Posterior cingulate gyrus (tissue), 11 donors: ENCODE data around the gene COX6A2.

Experiments
- DNase-seq, 10 donors: peaks; one replicate each; pipeline versions ENCODE4 v3.0.0 to v3.0.0-alpha.2; 2020 to 2021; ENCODE audit warnings: mixed read lengths in 3 of 10
- intact Hi-C: fragments of 100-400 bp; cut with DNase I; formaldehyde crosslinking; loops from one replicate; pipeline ENCODE4 v1.15.1; 2023

The COX6A2 gene

DNA sequence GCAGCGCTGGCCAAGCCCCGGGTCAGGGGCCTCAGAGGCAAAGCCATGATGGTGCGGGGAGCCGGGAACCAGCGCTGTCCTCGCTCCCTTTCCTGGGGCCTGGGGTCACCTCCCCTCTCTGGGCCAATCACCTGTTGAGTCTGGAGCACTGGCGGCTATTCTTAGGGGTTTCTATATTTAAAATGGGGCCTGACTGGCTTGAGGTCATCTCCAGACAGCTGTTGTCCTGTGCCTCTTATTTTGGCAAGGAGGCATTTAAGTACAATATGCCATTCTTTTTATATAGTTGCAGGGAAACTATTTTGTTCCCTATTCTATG is at the start of gene COX6A2:
COX6A2 (minus strand) TSS at position 82 of the 319 bp plus-strand sequence; CDS start at position 47, 35 bp downstream.
- intact Hi-C loops, result no loop called here
- DNase-seq, result no peak

DNA sequence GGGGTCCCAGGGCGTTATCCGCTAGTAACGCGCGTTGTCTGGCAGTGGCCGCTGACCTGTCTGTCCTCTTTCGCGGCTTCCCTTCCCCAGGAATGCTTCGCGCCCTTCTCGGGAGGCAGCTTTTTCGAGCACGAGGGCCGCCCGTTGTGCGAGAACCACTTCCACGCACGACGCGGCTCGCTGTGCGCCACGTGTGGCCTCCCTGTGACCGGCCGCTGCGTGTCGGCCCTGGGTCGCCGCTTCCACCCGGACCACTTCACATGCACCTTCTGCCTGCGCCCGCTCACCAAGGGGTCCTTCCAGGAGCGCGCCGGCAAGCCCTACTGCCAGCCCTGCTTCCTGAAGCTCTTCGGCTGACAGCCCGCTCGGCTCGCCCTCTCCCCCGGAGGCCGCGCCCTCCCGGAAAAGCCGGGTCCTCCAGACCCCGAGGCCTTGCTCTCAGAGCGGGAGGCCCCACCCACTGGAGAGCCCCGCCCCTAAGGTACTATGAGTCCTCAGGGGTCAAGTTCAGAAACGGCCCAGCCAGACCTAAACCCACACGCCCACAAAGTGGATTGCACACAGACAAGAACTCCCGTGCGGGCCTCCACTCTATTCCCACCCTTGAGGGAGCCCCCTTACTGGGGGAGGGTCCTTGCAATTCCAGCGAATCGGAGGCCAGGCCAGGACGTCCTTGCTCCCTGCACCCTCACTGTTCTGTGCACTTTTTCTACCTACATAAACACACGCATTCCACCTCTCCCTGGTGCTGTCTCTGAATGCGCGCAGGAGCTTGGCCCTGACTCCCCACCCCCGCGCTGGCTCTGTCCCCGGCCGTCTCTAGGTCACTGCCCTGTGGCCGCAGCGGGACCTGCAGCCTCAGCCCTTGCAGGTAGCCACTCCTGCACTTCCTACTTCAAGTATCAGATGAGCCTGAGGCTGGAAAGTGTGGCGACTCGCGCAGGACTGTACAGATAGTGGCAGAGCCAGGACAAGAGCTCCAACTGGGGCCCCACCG is 49.4 kb upstream of the COX6A2 start:
- intact Hi-C loops, result no loop called here
- DNase-seq, result peak in 3 of 10 donors; percentile 63 to 84 (median 67)

DNA sequence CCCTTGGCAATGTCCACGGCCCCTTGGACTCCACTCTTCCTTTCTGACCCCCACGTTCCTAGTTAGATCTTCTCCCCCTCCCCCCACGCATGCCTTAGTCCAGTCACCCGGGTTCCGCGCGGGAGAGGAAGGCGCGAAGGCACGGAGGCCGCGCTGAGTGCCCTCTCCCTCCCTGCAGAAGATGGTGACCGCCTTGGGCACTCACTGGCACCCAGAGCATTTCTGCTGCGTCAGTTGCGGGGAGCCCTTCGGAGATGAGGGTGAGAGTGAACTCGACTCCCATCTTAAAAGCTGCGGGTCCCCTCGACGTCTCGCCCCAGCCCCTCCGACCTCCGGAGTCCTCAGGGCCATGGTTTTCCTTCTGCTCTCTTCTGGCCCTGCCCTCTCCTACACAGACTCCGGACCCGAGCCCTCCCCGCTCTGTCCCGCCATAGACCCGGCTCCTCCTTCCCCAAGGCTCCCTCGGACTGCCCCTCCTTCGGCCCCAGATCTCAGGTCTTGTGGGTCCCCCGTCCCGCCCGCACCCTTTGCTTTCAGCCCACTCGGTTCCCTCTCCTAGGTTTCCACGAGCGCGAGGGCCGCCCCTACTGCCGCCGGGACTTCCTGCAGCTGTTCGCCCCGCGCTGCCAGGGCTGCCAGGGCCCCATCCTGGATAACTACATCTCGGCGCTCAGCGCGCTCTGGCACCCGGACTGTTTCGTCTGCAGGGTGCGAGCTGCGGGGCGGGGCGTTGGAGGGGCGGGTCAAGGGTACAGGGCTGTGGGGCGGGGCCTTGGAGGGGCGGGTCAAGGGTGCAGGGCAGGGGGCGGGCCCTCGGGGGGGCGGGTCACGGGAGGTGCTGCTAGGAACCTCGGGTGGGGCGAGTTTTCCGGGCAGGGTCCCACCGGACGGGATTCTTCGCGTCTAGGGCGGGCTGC is 48.4 kb upstream of the COX6A2 start:
- intact Hi-C loops, result no loop called here
- DNase-seq, result peak in 6 of 10 donors; percentile 28 to 85 (median 60)

DNA sequence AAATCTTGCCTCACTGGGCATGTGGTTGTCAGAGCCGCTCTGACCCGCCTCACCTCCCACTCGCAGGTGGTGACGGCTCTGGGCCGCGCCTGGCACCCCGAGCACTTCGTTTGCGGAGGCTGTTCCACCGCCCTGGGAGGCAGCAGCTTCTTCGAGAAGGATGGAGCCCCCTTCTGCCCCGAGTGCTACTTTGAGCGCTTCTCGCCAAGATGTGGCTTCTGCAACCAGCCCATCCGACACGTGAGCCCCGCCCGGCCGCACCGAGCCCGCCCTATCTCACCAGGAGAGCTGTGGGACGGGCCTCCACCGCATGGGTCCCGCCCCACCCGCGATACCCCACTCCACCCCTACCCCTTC is 47.8 kb upstream of the COX6A2 start:
- peak in 3 of 10 donors; percentile 66 to 82 (median 68) for DNase-seq
- intact Hi-C loops, result no loop called here

DNA sequence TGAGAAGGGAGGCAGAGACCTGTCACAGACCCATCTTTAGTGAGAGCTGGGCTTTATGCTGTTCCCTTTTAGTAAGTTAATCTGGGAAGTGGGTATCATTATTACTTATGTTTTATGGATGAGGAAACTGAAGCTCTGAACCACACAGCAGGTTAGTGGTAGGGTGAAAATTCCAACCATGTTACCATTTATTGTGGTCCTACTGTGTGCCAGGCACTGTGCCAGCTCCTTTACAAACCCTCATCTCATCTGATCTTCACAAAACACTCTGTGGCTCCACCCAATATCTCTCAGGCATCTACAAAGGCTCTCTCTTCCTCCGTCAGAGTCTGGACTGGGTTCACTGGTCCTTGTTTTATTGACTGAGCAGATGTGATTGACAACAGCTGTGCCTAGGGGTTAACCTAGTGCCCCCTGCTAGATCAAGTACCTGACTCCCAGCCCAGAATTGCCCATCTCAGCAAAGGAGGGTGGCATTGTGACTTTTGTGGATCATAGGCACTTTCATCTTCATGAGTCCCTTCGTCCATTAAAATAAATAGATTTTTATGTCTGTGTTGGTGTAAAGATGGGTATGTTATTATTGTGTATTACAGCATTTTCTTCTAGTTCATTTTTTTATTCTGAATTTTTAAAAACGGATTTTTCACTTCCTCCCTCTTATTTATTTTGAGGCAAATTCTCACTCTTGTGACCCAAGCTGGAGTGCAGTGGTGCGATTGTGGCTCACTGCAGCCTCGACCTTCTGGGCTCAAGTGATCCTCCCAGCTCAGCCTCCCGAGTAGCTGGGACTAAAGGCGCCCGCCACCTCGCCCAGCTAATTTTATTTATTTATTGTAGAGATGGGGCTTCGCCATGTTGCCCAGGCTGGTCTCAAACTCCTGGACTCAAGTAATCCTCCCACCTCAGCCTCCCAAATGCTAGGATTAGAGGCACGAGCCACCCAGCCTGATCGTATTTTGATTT is 46.9 kb upstream of the COX6A2 start:
- intact Hi-C loops, result no loop called here
- peak in 2 of 10 donors; percentile 58 to 63 for DNase-seq

DNA sequence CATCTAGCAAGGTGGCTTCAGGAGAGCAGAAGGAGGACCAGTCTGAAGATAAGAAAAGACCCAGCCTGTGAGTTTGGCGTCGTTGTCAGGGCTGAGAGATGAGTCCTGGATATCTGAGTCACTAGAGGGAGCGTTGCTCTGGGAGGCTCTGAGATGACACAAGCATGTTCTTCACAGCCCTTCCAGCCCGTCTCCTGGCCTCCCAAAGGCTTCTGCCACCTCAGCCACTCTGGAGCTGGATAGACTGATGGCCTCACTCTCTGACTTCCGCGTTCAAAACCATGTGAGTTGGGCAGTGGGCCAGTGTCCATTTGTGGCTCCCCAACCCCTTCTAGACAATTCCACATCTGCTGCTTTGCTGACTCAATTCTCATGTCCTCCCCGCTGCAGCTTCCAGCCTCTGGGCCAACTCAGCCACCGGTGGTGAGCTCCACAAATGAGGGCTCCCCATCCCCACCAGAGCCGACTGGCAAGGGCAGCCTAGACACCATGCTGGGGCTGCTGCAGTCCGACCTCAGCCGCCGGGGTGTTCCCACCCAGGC is 46.1 kb upstream of the COX6A2 start:
- intact Hi-C loops, result no loop called here
- peak in 2 of 10 donors; percentile 29 to 61 for DNase-seq

- intact Hi-C loops, result no loop called here
- DNase-seq, result peak in 2 of 10 donors; percentile 44 to 63
Observed at GRCh38 chr16:31473264-31473984, 45.3 kb upstream of the COX6A2 start.

GRCh38 chr16:31472709-31473203 is 44.6 kb upstream of the COX6A2 start:
- intact Hi-C loops, result no loop called here
- DNase-seq, result peak in 2 of 10 donors; percentile 71 to 83

DNA sequence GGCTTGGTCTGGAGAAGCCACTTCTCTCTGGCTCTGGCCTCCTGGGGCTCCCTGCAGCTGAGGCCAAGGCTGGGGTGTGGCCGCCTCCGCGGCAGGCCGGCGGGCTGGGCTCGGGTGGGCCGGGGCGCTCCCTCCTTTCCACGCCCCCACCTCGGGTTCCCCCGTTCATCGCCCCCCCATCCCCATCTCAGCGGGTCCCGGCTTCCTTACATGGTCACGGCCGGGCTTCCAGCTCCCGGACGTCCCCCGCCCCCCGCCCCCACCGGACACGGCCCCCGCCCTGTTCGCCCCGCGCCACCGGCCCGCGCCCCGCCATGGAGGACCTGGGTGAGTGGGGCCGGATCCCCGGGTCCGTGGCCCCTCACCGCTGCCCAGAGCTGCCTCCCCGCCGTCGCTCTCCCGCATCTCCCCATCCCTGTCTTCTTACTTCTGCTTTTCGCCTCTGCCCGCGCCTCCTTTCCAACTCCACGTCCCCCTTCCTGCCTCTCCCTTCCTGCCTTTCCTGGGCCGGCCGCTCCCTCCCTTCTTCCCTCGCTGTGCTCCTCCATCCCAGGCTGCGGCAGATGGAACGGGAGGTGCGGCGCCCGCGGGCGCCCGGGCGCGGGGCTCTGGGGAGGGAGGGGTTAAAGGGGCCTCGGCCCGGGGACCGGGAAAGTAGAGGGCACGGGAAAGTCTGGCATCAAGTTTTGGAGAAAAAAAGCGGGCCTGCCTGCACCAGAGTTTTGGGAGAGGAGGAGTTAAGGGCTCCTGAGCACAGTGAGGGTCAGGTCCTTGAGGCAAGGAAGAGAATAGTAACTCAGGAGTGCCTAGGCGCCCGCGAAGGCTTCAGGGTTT is 43.9 kb upstream of the COX6A2 start, which contains the start of gene TGFB1I1:
TGFB1I1 (plus strand) TSS at position 278 of the 834 bp plus-strand sequence; CDS start at position 315, 37 bp downstream.
- peak in 3 of 10 donors; percentile 46 to 68 (median 67) for DNase-seq
- intact Hi-C loops, result no loop called here

DNA sequence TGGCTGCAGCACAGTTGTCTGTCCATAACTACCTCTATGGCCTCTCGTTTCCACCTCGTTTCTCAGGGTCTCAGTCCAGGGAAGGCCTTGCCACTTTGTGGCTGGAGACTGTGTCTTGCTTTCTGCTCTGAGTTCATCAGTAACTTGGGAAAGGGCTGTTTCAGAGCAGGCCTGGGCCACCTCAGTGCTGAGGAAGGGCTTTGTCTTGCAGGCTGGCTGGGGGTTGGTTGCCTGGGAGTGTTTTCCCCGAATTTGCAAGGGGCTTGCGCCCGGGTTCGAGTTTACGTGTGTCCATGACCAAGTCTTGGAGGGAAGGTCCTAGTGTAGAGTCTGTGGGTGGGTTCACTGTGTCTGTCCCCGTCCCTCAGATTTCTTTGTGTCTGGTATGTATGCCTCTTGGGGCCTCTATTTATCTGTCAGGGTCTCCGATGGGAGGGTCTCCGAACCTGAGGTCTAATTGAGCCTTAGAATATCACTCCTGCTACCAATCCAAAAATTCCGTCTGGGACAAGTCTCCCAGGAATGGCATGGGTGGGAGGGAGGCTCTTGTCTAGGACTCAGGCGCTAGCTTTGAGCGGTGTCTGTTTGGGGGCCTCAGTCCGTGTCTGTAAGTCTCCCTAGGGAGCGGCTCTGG is 43.2 kb upstream of the COX6A2 start:
- intact Hi-C loops, result no loop called here
- peak in 3 of 10 donors; percentile 38 to 78 (median 43) for DNase-seq

- intact Hi-C loops, result no loop called here
- peak in 1 of 10 donors; percentile 16 for DNase-seq
Observed at GRCh38 chr16:31470615-31471014, 42.5 kb upstream of the COX6A2 start.

DNA sequence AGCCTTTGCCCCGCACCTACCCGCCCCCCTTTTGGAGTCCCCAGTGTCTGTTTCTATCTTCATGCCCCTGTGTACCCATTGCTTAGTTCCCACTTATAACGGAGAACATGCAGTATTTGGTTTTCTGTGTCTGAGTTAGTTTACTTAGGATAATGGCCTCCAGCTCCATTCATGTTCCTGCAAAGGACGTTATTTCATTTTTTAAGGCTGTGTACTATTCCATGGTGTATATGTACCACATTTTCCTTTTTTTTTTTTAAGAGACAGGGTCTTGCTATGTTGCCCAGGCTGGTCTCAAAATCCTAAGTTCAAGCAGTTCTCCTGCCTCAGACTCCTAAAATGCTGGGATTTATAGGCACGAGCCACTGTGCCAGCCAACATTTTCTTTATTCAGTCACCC is 39.7 kb upstream of the COX6A2 start:
- peak in 1 of 10 donors; percentile 5 for DNase-seq
- intact Hi-C loops, result loop anchor here (10.0 kb wide), 1 partner anchor 397 kb away; no protein-coding TSS in a partner anchor

- intact Hi-C loops, result loop anchor here (10.0 kb wide), 1 partner anchor 398 kb away; no protein-coding TSS in a partner anchor
- peak in 1 of 10 donors; percentile 39 for DNase-seq
Observed at GRCh38 chr16:31467151-31467773, 39.1 kb upstream of the COX6A2 start.

- intact Hi-C loops, result loop anchor here (10.0 kb wide), 1 partner anchor 398 kb away; no protein-coding TSS in a partner anchor
- DNase-seq, result peak in 2 of 10 donors; percentile 65 to 76
Observed at GRCh38 chr16:31466381-31466841, 38.3 kb upstream of the COX6A2 start.

DNA sequence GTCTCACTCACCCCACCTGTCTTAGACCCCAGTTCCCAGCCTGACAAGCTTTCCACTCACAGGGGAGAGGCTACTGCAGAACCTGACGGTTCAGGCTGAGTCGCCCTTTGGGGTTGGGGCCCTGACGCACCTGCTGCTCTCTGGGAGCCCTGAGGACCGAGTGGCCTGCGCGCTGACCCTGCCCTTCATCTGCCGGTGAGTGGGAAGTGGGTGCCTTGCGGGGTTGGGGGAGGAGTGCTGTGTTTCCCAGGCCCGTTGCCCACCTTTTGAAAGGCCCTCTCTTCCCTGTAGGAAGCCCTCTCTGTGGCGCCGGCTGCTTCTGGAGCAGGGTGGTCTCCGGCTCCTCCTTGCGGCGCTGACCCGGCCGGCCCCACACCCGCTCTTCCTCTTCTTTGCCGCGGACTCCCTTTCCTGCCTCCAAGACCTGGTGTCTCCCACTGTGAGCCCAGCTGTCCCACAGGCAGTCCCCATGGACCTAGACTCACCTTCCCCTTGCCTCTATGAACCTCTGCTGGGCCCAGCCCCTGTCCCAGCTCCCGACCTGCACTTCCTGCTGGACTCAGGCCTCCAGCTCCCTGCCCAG is 37.7 kb upstream of the COX6A2 start:
- intact Hi-C loops, result loop anchor here (10.0 kb wide), 1 partner anchor 399 kb away; no protein-coding TSS in a partner anchor
- peak in 2 of 10 donors; percentile 47 to 72 for DNase-seq

DNA sequence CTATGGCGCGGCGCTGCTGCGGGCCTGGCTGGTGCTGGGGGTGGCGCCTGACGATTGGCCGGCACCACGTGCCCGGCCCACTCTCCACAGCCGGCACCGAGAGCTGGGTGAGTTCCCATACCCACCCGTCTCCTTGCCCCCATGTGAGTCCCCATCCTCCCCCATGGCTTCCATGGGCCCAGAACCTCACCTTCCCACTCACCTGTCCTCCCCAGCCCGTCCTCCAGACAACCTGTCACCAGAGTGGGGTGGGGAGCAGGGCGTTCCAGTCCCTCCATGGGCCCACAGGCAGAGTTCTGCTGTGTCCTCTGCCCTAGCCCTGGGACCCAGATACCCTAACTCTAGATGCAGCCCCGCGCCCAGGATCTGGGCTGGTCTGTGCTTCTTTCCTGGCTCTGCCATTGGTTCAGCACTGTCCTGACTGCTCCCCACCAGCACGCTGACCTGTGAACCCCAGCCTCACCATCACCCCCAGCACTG is 36.7 kb upstream of the COX6A2 start:
- intact Hi-C loops, result loop anchor here (10.0 kb wide), 1 partner anchor 400 kb away; no protein-coding TSS in a partner anchor
- peak in 2 of 10 donors; percentile 24 to 45 for DNase-seq
